ENCODE measurements around the gene MOB3B. TPM values are rescaled to one million over a fixed set of nuclear protein-coding genes. Genes with fewer than 3 reads are reported as not detected.

MOB3B gene
- total RNA-seq, 1 experiment from 2014 or later: 0.03 TPM

DNA sequence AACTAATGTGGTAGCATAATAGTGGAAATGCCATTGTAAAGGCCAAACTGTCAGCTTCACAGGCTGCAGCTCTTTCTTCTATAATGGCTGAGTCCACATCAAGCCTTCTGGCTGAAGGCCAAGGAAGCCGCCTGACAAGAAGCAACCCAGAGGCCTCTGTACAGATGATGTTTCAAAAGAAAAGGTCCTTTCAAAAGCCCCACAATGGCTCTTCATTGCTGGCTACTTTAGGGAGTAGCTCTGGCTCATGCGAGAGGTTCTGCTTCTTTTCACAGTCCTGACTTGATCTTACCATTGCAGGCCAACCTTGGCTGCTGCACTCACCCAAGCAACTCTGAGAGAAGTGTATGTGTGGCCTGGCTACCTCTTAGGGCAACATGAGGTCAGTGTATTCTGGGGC lies 178.2 kb downstream of the MOB3B start:
- H3K27me3 ChIP-seq (ENCODE audit: control insufficient read depth, insufficient read depth, low read length): no peaks in the 10 kb centered on the region
- in situ Hi-C loops (cut with HindIII; ENCODE audit: low pct_unique_long_range_greater_than_20kb, low sequenced_read_pairs): no loop called here
- intact Hi-C loops (cut with micrococcal nuclease; ENCODE audit: unreplicated experiment): no loop called here
- no peak overlapping the region for H3K27ac ChIP-seq (ENCODE audit: low read length)
- H3K4me1 ChIP-seq (ENCODE audit: control insufficient read depth, insufficient read depth, low read length): no peaks in the 10 kb centered on the region
- TF ChIP-seq POLR2AphosphoS5 (IDR thresholded peaks at IDR 0.05; ENCODE audit: low read depth, low read length): no peak
- no peak for TF ChIP-seq TCF7L2 (IDR thresholded peaks at IDR 0.05; ENCODE audit: low read depth, low read length)
- TF ChIP-seq, protein P1, sequence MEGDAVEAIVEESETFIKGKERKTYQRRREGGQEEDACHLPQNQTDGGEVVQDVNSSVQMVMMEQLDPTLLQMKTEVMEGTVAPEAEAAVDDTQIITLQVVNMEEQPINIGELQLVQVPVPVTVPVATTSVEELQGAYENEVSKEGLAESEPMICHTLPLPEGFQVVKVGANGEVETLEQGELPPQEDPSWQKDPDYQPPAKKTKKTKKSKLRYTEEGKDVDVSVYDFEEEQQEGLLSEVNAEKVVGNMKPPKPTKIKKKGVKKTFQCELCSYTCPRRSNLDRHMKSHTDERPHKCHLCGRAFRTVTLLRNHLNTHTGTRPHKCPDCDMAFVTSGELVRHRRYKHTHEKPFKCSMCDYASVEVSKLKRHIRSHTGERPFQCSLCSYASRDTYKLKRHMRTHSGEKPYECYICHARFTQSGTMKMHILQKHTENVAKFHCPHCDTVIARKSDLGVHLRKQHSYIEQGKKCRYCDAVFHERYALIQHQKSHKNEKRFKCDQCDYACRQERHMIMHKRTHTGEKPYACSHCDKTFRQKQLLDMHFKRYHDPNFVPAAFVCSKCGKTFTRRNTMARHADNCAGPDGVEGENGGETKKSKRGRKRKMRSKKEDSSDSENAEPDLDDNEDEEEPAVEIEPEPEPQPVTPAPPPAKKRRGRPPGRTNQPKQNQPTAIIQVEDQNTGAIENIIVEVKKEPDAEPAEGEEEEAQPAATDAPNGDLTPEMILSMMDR (IDR thresholded peaks at IDR 0.05): no peak
- no peak for TF ChIP-seq SIN3A (IDR thresholded peaks at IDR 0.05; ENCODE audit: borderline replicate concordance, insufficient read depth, low read depth, low read length)
- TF ChIP-seq, protein P2, sequence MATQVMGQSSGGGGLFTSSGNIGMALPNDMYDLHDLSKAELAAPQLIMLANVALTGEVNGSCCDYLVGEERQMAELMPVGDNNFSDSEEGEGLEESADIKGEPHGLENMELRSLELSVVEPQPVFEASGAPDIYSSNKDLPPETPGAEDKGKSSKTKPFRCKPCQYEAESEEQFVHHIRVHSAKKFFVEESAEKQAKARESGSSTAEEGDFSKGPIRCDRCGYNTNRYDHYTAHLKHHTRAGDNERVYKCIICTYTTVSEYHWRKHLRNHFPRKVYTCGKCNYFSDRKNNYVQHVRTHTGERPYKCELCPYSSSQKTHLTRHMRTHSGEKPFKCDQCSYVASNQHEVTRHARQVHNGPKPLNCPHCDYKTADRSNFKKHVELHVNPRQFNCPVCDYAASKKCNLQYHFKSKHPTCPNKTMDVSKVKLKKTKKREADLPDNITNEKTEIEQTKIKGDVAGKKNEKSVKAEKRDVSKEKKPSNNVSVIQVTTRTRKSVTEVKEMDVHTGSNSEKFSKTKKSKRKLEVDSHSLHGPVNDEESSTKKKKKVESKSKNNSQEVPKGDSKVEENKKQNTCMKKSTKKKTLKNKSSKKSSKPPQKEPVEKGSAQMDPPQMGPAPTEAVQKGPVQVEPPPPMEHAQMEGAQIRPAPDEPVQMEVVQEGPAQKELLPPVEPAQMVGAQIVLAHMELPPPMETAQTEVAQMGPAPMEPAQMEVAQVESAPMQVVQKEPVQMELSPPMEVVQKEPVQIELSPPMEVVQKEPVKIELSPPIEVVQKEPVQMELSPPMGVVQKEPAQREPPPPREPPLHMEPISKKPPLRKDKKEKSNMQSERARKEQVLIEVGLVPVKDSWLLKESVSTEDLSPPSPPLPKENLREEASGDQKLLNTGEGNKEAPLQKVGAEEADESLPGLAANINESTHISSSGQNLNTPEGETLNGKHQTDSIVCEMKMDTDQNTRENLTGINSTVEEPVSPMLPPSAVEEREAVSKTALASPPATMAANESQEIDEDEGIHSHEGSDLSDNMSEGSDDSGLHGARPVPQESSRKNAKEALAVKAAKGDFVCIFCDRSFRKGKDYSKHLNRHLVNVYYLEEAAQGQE (IDR thresholded peaks at IDR 0.05; ENCODE audit: insufficient read depth in 1 of 2, low read depth in 2 of 2, low read length in 1 of 2): no peak
- H3K4me3 ChIP-seq (ENCODE audit: low read depth in 2 of 2, low read length in 2 of 2): no peak overlapping the region
- CTCF ChIA-PET: no interaction called here
- DNase-seq (ENCODE audit: low read depth, low spot score) (no peak), ATAC-seq (no peak)
- BruUV-seq (replicated peaks): no TSS peak
- H3K9me3 ChIP-seq (ENCODE audit: control insufficient read depth, insufficient read depth, low read depth, low read length): no peaks in the 10 kb centered on the region
- POLR2A ChIA-PET: no interaction called here
- no peaks in the 10 kb centered on the region for H3K36me3 ChIP-seq (ENCODE audit: control insufficient read depth, insufficient read depth, low read length)

DNA sequence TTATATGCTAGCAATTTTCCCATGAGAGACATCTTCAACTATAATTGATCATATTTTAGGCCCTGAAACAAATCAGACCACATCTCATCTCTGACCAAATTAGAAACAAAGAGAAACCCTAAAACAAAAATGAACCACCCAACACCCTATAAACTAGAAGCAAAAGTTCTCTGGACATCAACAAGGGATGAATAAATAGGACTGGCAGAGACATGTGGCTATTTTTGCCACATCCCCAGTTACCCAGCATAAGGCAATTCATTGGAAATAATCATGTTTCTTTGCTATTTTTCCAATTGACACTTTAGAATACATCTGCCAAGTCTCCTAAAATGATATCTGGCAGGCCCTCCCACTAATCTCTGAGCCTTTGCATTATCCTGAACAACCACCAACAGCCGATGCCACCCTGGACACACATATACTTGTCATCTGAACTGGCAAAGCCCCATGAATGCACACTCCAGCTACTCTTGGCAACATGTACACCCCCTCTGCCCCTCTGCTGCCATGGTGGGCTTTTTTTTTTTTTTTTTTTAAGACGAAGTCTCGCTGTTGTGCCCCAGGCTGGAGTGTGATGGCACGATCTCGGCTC lies 179.1 kb downstream of the MOB3B start:
- H3K27me3 ChIP-seq (ENCODE audit: control insufficient read depth, insufficient read depth, low read length): no peaks in the 10 kb centered on the region
- no peaks in the 10 kb centered on the region for H3K9me3 ChIP-seq (ENCODE audit: control insufficient read depth, insufficient read depth, low read depth, low read length)
- no peaks in the 10 kb centered on the region for H3K36me3 ChIP-seq (ENCODE audit: control insufficient read depth, insufficient read depth, low read length)
- no TSS peak for BruUV-seq (replicated peaks)
- intact Hi-C loops (cut with micrococcal nuclease; ENCODE audit: unreplicated experiment): no loop called here
- no peaks in the 10 kb centered on the region for H3K4me1 ChIP-seq (ENCODE audit: control insufficient read depth, insufficient read depth, low read length)
- ATAC-seq (no peak), DNase-seq (ENCODE audit: low read depth, low spot score) (no peak)
- no peak overlapping the region for H3K27ac ChIP-seq (ENCODE audit: low read length)
- no peak overlapping the region for H3K4me3 ChIP-seq (ENCODE audit: low read depth in 2 of 2, low read length in 2 of 2)
- POLR2A ChIA-PET: no interaction called here
- CTCF ChIA-PET: no interaction called here
- in situ Hi-C loops (cut with HindIII; ENCODE audit: low pct_unique_long_range_greater_than_20kb, low sequenced_read_pairs): no loop called here
- no peak for TF ChIP-seq POLR2AphosphoS5 (IDR thresholded peaks at IDR 0.05; ENCODE audit: low read depth, low read length)
- TF ChIP-seq, protein P1 (IDR thresholded peaks at IDR 0.05): no peak
- no peak for TF ChIP-seq SIN3A (IDR thresholded peaks at IDR 0.05; ENCODE audit: borderline replicate concordance, insufficient read depth, low read depth, low read length)
- TF ChIP-seq, protein P2 (IDR thresholded peaks at IDR 0.05; ENCODE audit: insufficient read depth in 1 of 2, low read depth in 2 of 2, low read length in 1 of 2): no peak
- TF ChIP-seq TCF7L2 (IDR thresholded peaks at IDR 0.05; ENCODE audit: low read depth, low read length): no peak

Data from Panc1 (cell line).